Fibroblast of skin of right biceps (primary cell): ENCODE measurements around the gene TRIM8.

Experiments used
- DNase-seq: peaks from one replicate; pipeline ENCODE4 v3.0.0-alpha.2; 2013

TRIM8 gene, protein sequence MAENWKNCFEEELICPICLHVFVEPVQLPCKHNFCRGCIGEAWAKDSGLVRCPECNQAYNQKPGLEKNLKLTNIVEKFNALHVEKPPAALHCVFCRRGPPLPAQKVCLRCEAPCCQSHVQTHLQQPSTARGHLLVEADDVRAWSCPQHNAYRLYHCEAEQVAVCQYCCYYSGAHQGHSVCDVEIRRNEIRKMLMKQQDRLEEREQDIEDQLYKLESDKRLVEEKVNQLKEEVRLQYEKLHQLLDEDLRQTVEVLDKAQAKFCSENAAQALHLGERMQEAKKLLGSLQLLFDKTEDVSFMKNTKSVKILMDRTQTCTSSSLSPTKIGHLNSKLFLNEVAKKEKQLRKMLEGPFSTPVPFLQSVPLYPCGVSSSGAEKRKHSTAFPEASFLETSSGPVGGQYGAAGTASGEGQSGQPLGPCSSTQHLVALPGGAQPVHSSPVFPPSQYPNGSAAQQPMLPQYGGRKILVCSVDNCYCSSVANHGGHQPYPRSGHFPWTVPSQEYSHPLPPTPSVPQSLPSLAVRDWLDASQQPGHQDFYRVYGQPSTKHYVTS

DNA sequence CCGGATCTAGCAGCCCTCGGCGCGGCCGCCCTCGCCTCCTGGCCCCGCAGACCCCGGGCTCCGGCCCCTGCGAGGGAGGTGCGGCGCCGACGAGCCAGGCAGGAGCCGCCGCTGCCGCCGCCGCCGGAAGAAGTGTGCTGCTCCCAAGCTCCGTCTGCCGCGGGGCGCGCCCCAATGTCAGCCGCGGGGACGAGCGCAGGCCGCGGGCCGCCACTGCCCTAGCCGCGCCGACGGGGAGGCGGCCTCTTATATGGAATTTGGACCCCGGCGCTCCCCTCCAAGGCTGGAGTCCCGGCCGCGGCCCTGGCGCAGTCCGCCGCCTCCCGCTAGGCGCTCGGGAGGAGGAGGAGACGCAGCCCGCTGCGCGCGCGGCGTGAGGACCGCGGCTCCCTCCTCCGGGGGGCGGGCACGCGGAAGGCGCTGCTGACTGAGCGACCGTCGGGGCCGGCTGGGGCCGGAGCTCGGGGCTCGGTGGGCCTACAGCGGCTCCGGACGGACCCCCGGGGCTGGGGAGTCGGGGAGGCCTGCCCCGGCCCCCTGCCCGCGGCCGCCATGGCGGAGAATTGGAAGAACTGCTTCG, at the start of gene TRIM8:
TSS of gene TRIM8 (plus strand) at position 414 of the 580 bp plus-strand sequence. CDS start at position 553, 139 bp downstream.
- DNase-seq, result peak; percentile 49

DNA sequence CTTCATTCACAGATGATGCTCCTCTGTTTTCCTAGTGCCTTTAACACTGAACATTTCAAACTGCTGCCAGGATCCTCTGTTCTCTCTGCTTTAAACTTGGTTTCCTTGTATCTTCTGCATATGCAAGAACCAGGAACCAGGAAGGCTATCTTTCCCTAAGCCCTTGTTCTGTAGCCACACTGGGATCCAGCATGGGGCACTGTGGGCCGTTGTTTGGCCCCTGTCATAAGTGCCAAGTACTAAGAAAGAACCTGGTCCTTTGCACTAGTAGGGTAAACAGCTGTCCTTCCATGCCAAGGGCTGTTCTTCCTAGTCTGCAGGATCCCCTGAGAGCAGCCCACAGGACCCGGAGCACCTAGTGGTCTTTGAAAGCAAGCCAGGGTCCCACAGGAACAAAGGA, 49.0 kb upstream of the TRIM8 start:
- DNase-seq, result no peak

DNA sequence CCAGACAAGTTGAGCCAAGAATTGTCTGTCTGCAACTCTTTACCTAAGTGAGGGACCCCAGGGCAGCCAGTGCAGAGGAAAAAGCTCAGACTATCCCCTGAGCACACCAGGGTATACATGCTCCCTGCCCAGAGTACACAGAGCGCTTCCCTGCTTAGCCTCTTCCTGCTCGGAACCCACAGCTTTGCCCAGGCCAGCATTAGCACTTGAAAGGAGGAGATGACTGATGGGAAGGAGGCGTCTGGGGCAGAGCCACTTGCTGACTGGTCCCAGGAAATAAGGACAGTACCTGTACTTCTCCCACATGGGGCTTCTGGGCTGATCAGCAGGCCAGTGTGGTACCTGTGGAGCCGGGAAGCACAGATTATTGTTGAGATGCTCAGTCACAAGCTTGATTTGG, 48.4 kb upstream of the TRIM8 start:
- DNase-seq, result no peak

DNA sequence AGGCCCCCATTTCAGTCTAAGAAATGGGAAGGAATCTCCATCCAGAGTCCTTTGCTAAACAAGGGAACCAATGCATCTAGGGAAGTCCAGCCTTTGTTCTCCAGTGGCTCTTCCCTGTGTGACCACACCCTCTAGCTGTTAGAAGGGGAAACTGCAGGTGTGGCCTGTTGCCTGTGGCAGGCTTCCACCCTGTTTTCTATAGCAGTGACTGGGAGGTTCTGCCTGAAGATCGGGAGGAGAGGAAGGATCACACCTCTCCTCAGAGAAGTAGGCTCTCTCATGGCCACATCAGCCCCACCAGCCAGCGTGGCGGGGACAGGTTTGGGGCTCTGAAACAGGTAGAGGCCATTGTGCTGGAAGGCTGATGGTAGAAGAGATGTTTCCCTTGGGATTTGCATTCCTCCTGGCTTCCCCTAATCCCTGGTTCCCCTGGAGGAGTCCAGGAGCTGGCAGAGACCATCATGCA, 47.7 kb upstream of the TRIM8 start:
- DNase-seq, result peak; percentile 62

DNA sequence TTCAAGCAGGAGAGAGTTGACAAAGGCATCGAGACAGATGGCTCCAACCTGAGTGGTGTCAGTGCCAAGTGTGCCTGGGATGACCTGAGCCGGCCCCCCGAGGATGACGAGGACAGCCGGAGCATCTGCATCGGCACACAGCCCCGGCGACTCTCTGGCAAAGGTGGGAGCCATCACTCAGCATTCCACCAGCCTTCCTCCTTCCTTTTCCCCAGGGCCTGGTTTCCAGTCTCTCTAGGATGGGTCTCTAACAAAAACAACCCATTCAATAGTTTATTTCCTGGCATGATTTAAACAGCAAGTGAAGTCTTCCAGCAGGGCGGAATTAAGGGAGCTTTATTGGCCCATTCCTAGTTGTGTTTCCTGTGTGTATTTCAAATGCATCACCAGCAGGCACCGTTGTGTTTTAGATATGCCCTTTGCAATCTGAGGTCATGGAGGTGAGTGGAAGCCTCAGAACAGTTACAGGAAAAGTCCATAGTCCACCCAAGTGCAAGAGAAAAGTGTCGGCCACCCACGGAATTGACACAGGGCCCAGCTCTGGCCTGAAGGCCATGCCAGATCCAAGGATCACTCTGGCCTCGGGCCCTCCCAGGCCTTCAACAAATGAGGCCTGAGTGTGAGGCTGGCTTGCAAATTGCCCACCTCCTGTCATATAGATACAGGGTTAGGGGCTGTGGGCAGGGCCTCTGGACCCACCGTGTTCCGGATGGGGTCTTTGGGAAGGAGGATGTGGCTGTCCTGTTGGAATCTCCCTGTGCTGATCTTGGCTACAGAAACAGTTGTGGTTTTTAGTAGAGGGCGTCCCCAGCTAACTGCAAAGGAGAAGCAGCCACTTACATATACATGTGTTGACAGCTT, 46.9 kb upstream of the TRIM8 start:
- no peak for DNase-seq

DNA sequence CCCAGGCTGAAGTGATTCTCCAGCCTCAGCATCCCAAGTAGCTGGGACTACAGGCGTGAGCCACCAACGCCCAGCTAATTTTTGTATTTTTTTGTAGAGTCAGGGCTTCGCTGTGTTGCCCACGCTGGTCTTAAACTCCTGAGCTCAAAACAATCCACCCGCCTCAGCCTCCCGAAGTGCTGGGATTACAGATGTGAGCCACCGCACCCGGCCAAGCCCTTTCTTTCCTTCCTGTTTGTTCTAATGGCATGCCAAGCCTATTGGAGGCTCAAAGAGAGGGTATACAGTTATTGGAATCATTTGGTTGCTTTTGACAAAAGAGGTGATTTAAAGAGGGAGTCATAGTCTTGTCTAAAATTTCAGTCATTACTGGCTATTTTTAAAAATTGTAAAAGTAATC, 46.0 kb upstream of the TRIM8 start:
- DNase-seq, result no peak

DNA sequence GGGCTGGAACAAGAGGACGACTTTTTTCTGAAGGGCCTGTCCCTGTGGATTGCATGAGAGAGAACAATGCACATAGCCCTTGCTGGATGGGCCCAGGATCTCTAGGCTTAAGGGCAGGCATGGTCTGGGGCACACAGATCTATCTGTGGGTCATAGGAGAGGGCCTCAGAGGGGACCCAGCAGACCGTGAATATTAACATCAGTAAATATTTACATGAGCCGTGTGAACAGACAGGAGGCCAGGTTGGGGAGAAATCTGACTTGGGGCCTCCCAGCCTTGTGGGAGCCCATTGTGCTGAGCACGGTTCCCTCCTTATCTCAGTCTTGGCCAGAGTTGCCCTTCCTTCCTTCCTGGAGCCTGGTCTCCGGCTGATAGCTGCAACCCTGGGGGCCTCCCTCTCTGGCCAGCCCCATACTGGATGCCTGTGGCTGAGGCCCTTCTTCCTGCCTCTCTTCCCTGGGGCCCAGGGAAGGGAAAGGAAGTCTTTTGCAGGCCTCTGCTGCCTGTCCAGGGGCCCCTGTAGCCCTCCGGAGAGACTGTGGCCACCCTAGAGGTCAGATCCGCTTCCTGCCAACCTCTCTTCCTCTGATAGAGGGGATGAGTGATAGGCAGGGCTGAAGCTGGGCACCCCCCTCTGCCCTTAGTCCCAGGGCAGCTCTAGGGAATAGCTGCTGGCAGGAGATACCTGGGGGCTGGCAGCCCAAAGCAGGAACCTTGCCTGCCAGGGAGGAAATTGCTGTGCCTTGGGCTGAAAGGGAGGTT, 44.5 kb upstream of the TRIM8 start:
- peak; percentile 37 for DNase-seq

DNA sequence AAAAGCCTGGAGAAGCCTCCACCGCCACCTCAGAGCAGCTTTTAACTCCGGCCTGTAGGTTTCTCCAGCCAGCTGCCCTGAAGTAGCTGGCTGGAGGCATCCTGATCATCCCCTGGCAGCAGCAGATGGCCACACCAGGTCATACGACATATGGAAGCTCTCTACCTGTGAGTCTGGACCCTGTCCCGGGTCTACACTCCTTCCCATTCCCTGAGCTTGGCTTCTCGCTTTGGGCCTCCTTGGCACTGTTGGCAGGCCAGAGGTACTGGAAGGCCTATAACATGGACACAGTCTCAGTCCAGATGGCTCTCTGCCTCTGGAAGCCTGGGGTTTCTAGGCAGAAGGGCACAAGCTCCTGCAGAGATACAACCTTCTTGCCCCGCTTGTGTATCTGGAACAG, 43.5 kb upstream of the TRIM8 start:
- DNase-seq, result no peak

DNA sequence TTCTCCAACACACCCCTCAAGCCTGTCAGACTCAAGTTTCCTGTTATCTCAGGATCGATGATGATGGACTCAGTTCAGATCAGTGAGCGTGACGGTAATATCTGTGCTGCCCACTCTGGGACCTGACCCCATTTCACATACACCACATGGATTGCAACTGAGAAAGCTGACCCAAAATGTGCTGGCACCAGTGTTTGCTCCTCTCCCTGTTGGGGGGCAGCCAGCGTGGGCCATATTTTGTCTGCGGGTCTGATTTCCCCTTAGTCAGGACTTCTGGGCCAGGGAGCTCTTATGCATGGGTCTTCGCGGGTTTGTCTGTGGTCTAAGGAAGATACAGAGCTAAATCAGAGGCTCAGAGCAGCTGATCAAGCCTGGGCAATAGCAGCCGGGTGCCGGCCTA, 42.6 kb upstream of the TRIM8 start:
- no peak for DNase-seq

DNA sequence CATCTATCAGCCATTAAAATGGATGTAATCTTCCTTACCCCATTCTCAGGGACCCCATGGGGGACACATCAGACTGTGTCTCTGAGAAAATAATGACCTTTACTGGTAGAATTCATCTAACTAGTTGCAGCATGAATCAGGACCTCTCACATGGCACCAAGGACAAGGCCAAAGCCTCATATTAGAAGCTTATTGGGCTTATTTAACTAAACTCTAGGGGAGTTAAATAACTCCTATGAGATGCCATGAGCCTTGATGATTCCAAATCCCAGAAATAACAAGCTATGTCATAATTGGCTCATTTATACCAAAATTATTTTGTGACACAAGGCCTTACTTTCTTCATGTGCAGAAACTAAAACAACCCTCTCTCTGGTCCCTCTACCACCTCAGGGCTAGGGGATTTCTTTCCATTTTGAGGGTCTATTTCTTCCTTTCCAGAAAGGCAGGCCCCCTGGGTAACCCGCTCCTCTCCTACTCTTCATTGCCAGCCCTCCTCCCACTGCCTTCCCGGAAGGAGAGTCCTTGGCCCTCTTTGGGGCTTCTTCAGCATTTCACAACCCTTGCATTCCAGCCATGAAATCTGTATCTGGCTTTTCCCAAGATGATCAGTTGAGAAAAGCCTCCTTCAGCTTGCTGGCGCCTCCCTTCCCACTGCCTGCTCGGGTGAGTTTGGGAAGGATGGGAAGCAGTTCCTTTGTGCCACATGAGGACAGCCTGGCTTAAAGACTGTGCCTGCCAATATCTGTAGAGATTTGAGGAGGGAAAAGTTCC, 41.8 kb upstream of the TRIM8 start:
- DNase-seq, result peak; percentile 54

DNA sequence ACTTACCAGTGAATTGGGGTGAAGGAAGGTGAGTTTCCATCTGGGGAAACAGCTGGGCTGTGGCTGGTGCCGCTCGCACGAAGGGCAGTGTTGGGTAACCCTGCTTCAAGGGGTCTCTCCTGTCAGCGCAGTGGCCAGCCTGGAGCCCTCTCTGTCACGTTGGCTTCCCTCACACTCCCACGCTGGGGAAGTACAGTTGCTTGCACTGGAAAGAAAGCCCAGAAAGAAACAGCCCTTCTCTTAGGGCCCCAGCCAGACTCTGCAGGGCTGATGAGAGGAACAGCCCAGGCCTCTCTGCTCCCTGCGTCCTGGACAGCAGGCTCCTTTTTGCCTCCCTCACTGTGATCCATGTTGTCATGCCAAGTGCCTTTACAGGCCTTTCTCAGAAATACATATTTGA, 40.3 kb upstream of the TRIM8 start:
- no peak for DNase-seq

DNA sequence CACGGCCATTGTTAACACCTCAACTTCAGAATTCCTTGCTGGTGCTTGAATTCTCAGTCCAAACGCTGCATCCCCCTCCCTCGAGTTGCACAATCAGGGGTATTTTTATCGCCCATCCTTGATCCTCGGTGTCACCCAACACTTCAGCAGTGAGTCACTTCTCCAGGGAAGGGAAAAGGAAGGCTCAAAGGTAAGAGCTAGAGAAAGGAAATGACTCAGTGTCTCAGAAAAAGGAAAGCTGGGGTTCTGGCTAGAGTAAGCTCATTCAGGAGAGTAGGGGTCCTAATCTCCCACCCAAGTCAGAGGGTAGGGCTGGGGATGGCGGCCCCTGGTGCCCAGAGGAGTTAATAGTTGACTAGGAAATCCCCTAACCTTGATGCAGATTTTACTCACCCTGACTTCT, 39.8 kb upstream of the TRIM8 start:
- peak; percentile 93 for DNase-seq

DNA sequence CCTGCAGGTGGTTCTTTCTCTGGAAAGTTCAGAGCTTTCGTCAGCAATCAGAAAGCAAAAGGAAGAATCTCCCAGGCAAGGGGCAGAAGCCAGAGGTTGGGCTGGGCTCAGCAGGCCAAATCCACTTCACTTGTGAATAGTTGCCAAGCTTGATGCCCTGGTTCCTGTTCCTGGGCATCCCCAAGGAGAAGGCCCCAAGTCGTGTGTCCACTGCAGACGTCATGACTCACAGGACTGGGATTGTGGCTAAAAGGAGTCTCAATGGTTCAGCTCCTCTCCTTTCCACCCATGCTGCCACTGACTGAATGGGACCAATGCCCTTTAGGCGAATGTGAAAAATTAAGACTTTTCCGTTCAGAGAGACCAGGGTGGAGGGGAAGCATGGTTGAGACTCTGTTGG, 38.6 kb upstream of the TRIM8 start:
- DNase-seq, result peak; percentile 48

DNA sequence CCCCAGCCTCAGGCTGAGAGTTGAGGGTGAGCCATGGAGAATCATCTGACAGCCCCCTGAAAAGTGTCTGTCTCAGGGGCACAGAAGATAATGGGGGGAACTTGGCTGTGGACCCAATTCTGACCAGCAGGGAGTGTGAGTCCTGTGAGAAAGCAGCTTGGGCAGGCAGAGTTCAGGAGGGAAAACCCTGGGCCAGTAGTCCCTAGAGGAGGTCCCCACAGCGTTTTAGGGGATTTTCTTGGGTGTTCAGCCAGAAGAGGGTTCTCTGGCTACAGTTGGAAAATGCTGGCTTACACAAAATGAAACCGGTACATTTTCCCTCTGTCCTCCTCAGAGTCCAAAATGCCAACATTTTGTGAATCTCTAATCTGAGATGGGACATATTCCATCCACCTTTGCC, 35.8 kb upstream of the TRIM8 start:
- DNase-seq, result no peak

DNA sequence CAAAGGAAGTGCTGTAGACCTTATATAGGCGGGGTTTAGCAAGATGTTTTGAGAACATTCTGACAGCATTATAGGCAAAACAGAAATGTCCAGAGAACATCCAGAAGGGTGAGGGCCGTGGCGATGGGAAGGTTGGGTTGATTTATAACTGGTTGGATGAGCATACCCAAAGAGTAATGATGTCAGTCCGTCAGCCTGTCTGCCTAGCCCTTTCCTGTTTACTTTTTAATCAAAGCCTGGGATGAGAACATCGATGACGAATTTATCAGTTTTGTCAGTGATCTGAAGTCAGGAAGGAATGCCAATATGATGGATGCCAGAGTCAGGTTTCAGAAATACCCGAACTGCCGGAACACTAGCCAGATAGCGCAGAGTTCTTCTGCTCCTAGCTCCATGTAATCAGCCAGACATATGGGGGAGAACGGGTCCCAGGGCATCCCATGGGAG, 33.8 kb upstream of the TRIM8 start:
- no peak for DNase-seq

DNA sequence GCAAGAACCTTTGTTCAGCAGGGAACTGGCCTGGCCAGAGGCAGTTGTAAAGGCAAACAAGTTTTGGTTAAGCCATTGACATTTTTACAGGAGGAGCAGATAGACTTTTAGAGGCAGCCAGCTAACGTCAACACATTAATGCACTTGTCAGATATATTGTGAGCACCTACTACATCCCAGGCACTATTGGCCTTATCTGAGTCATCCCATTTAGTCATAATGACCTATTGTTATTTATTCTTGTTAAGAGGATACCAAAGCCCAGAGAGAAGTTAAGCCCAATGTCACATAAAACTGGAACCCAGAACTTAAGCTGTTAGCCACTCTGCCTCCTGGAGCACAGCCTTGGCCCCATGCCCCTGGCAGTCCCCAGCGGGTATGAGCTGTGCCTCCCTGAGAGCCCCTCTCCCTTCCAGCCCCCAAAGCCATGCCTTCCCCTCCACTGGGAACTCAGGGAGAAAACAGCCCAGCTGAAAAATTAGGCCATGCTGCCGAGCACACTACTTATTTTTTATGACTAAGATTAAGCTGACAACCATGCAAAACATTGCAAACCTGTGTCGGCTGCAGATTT, 32.7 kb upstream of the TRIM8 start:
- no peak for DNase-seq

DNA sequence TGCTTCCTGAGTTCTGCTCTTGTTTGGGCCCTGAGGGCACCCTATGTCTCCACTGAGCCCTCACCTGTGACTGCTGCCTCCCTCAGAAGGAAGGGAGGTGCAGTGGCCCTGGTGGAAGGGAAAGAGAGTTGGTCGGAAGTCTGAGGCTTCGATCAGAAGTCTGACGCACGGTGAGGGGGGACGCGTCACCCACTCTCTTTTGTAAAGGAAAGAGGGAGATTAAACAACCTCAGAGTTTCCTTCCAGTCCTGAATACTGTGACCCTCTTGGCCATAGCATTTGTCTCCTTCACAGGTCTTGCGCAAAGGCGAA, 31.4 kb upstream of the TRIM8 start:
- no peak for DNase-seq

DNA sequence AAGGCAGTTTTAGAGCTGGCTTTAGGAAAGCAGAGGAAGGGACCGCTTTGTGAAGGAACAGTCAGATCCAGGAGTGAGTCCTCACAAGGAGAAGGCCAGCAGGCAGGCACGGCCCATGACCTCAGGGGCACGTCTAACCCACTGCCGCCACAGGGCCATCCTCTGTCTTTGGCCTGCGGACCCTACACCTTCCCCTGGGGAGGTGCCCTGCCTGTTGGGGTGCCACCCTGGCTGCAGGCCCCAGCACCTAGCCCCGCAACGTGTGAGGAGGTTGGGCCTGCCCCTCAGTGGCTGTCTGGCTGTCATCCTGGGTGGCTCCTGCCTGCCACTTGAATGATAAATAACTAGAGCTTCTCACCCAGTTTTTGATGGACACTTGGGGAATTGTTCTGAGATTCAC, 31.0 kb upstream of the TRIM8 start:
- DNase-seq, result no peak

DNA sequence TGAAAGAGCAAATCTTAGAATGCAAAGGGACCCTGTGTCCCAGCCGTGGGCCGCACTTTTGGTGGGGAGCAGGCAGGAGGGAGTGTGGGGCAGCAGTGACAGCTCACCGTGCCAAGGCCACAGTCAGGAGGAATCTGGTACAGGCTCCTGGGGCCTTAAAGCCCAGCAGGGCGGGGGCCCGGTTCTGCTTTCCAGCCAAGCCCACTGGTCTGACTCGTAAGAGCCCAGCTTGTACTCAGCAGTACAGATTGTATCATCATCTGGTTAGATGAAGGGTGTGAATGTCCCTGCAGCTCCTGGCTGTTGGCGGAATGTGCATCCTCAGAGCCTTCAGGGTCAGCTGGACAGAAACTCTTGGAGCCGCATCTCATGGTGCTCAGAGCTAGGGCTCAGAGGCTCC, 30.5 kb upstream of the TRIM8 start:
- no peak for DNase-seq

DNA sequence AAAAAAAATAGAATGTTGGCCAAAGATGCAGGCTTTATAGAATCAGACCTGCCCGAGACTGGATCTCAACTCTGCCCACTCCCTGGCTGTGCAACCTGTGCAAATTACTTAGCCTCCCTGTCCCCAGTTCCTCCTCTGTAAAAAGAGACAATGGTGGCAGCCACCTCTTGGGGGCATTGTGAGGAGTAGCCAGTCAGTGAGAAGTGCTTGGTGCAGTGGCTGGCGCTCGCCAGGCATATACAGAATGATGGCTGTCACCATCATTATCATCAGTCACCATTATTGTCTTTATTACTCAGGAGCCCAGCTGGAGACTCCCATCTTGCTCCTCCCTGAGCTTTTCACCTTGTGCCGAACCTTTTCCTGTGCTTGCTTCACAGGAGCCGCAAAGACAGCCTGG, 29.4 kb upstream of the TRIM8 start:
- no peak for DNase-seq

DNA sequence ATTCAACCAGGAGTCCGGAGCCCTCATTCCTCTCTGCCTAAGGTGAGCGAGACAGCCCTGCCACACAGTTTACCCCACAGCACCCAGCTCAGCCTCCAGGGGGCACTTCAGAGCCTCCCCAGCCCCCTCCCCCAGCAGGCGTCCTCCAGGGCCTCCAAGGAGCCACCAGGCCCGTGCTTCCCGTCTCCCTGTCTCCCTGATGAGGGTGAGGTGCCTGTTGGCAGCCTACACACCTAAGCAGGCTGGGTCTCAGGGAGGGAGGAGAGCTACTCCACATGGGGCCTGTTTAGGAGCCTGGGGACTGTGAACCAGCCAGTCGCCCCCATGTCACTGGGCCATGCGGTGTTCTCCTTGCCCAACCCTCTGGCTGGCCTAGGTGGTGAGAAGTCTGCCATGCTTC, 28.9 kb upstream of the TRIM8 start:
- DNase-seq, result no peak
